Kidney (tissue), 14 donors: ENCODE measurements around the gene SLC1A7. TPM values are rescaled to one million over a fixed set of nuclear protein-coding genes. Genes with fewer than 3 reads are reported as not detected.

ENCODE experiments used
- DNase-seq, 5 donors: peaks; one replicate each; pipeline ENCODE4 v3.0.0-alpha.2; 2013 to 2020
- FAIRE-seq: peaks from 2 replicates; lab custom pipeline; 2012; peaks lifted over from hg19 to GRCh38; lab: Jason Lieb, UNC
- H3K27ac ChIP-seq, 2 donors: one replicate each; pipeline ENCODE4 v1.7.0; 2013; ENCODE audit warnings: low read depth in 2 of 2, low read length in 2 of 2, inconsistent platforms in 1 of 2
- H3K27me3 ChIP-seq: one replicate; pipeline ENCODE4 v1.7.1; 2013; ENCODE audit warnings: low read length, inconsistent platforms; ENCODE audit not compliant: control insufficient read depth, insufficient read depth
- H3K36me3 ChIP-seq, 3 donors: one replicate each; pipeline versions ENCODE4 v1.7.0 to v1.7.1; 2013; ENCODE audit warnings: low read length in 3 of 3, control low read depth in 1 of 3, inconsistent platforms in 1 of 3; ENCODE audit not compliant: insufficient read depth in 3 of 3, control insufficient read depth in 2 of 3
- H3K4me1 ChIP-seq, 3 donors: one replicate each; pipeline versions ENCODE4 v1.7.0 to v1.7.1; 2013; ENCODE audit warnings: low read length in 3 of 3, inconsistent platforms in 1 of 3, low read depth in 1 of 3; ENCODE audit not compliant: control insufficient read depth in 2 of 3, insufficient read depth in 2 of 3
- H3K4me3 ChIP-seq, 3 donors: one replicate each; pipeline versions ENCODE4 v1.7.0 to v1.8.1; 2013; ENCODE audit warnings: low read length in 3 of 3, control low read depth in 1 of 3, inconsistent platforms in 1 of 3
- H3K9ac ChIP-seq, 3 donors: one replicate each; pipeline versions ENCODE4 v1.7.0 to v1.7.1; 2013; ENCODE audit warnings: low read length in 3 of 3, control low read depth in 1 of 3, inconsistent platforms in 1 of 3
- H3K9me3 ChIP-seq, 3 donors: one replicate each; pipeline versions ENCODE4 v1.7.0 to v1.7.1; 2013; ENCODE audit warnings: low read length in 3 of 3, control low read depth in 1 of 3, inconsistent platforms in 1 of 3; ENCODE audit not compliant: control insufficient read depth in 2 of 3, insufficient read depth in 1 of 3
- CTCF ChIP-seq: IDR thresholded peaks from 3 replicates; pipeline ENCODE4 v1.5.1; 2012; ENCODE audit warnings: mild to moderate bottlenecking, moderate library complexity, borderline replicate concordance; ENCODE audit not compliant: insufficient read depth; ENCODE audit errors: extremely low read depth
- intact Hi-C: fragments of 100-400 bp; cut with DNase I; formaldehyde crosslinking; loops from one replicate; pipeline ENCODE4 v1.11.1; 2022
- polyA plus RNA-seq: library from polyadenylated mRNA; stranded (reverse); fragments of 350-450 nt; fragmentation: Illumina TruSeq; extraction: RNeasy Lipid Tissue Mini Kit (QIAGEN cat#74804); gene quantifications from one replicate; pipeline ENCODE4 v1.2.3, GENCODE V29; 2014; ENCODE audit warnings: low read depth, low replicate concordance; ENCODE audit not compliant: insufficient read depth
- total RNA-seq: library from RNA; stranded (reverse); fragmentation: NEBNext Ultra II Directional; extraction: Animal tissue kit (Norgen Biotek cat#: 25700); gene quantifications from one replicate; pipeline ENCODE4 v1.2.1, GENCODE V29; 2021
- donor health status: control.
- donor health status: control.
- donor health status: control.
- donor health status: control.
- donor health status: control.
- donor health status: DM: yes; HTN: yes; CAD: no.
- donor health status: Normal renal cell carcinoma (clear cell type).

Gene SLC1A7
- total and polyA plus RNA-seq, 2 donors from 2014 or later, result 1.0 TPM; not detected in 1

DNA sequence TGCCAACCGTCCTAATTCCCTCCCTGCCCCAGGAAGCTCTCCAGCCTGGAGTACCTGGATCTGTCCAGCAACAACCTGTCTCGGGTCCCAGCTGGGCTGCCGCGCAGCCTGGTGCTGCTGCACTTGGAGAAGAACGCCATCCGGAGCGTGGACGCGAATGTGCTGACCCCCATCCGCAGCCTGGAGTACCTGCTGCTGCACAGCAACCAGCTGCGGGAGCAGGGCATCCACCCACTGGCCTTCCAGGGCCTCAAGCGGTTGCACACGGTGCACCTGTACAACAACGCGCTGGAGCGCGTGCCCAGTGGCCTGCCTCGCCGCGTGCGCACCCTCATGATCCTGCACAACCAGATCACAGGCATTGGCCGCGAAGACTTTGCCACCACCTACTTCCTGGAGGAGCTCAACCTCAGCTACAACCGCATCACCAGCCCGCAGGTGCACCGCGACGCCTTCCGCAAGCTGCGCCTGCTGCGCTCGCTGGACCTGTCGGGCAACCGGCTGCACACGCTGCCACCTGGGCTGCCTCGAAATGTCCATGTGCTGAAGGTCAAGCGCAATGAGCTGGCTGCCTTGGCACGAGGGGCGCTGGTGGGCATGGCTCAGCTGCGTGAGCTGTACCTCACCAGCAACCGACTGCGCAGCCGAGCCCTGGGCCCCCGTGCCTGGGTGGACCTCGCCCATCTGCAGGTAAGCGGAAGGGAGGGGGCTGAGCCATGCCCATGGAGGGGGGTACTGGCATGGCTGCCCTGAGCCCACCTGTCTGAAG, 63.9 kb downstream of the SLC1A7 start:
- H3K4me3 ChIP-seq, result no peak overlapping the region
- H3K27me3 ChIP-seq, result no peaks in the 10 kb centered on the region
- no peaks in the 10 kb centered on the region for H3K36me3 ChIP-seq
- H3K27ac ChIP-seq, result no peak overlapping the region
- H3K4me1 ChIP-seq, result no peaks in the 10 kb centered on the region
- H3K9ac ChIP-seq, result no peak overlapping the region
- TF ChIP-seq CTCF, result no peak
- DNase-seq (peak in 1 of 5 donors; percentile 64), FAIRE-seq (no peak)
- intact Hi-C loops, result no loop called here
- H3K9me3 ChIP-seq, result no peaks in the 10 kb centered on the region

DNA sequence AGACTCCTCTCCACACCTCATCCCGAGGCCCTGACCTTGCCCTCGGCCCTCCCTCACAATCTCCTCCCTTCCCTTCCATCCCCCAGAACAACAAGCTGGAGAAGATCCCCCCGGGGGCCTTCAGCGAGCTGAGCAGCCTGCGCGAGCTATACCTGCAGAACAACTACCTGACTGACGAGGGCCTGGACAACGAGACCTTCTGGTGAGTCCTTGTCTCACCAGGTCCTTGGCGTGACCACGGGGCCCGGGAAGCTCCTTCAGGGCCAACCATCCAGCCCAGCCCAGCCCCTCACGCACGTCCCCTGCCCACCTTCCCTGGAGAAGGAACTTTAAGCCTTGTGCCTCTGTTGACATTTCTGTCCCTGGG, 64.9 kb downstream of the SLC1A7 start:
- no peaks in the 10 kb centered on the region for H3K9me3 ChIP-seq
- H3K4me1 ChIP-seq, result no peaks in the 10 kb centered on the region
- DNase-seq (peak in 1 of 5 donors; percentile 56), FAIRE-seq (no peak)
- no peak overlapping the region for H3K27ac ChIP-seq
- no peak overlapping the region for H3K4me3 ChIP-seq
- TF ChIP-seq CTCF, result no peak
- H3K9ac ChIP-seq, result no peak overlapping the region
- intact Hi-C loops, result no loop called here
- no peaks in the 10 kb centered on the region for H3K27me3 ChIP-seq
- no peaks in the 10 kb centered on the region for H3K36me3 ChIP-seq

DNA sequence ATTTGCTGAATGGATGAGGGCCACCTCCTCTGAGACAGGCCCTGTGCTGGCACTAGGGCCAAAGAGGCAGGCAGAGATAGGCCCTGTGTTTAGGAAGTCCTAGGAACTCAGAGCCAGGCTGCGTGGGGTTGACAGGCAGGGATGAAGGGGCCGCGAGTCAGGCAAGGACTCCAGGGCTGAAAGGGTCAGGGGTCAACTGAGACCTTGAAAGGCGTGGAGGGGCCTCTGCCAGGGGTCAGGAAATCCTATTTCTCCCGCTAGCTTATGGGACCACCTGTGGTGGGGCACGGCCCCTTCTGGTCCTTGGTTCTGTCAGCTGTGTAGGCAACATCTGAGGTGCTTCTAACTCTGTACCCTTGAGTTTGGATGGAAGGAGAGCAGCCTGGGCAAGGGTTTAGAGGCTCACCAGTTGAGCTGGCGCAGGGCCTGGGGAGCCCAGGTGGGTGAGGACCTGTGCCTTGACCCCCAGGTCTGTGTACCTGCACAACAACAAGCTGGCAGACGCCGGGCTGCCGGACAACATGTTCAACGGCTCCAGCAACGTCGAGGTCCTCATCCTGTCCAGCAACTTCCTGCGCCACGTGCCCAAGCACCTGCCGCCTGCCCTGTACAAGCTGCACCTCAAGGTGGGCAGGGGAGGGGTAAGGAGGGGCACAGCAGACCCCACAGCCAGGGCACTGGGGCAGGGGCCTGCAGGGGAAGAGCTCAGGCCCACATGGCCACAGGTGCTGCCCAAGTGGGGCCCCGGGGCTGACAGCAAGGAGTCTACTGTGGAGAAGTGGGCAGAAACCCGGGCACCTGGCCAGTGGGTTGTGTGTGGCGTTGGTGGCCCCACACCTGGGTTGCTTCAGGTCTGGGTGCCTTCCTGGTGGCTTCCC, 65.5 kb downstream of the SLC1A7 start:
- no peak for FAIRE-seq
- Histone ChIP-seq H3K4me1 (no peaks in the 10 kb centered on the region), H3K36me3 (no peaks in the 10 kb centered on the region), H3K9ac (no peak overlapping the region), H3K9me3 (no peaks in the 10 kb centered on the region), H3K4me3 (no peak overlapping the region), H3K27ac (no peak overlapping the region), H3K27me3 (no peaks in the 10 kb centered on the region)
- no peak for TF ChIP-seq CTCF
- intact Hi-C loops, result no loop called here
- peak in 1 of 5 donors; percentile 67 for DNase-seq
